Non-pigmented ciliary epithelial cell (primary cell): ENCODE results near the gene ASAP2.
A peak's percentile ranks its signal among the peaks of the same experiment; 100 is the strongest.

Experiments
- DNase-seq: peaks from one replicate; pipeline ENCODE4 v3.0.0-alpha.2; 2010; ENCODE audit warnings: low read depth

Gene ASAP2

GRCh38 chr2:9297807-9298206, 91.2 kb downstream of the ASAP2 start:
- no peak for DNase-seq

- DNase-seq = no peak
Measured at GRCh38 chr2:9298583-9298982, 92.0 kb downstream of the ASAP2 start.

- no peak for DNase-seq
Measured at GRCh38 chr2:9299161-9300100, 92.8 kb downstream of the ASAP2 start.

GRCh38 chr2:9300214-9300613, 93.6 kb downstream of the ASAP2 start:
- DNase-seq = no peak

GRCh38 chr2:9300829-9301453, 94.3 kb downstream of the ASAP2 start:
- no peak for DNase-seq

GRCh38 chr2:9302755-9303154, 96.1 kb downstream of the ASAP2 start:
- DNase-seq = no peak

- DNase-seq = no peak
Measured at GRCh38 chr2:9303528-9304225, 97.1 kb downstream of the ASAP2 start.

- no peak for DNase-seq
Measured at GRCh38 chr2:9306911-9307310, 100.3 kb downstream of the ASAP2 start.

- DNase-seq = no peak
Measured at GRCh38 chr2:9307535-9307934, 100.9 kb downstream of the ASAP2 start.

GRCh38 chr2:9308186-9308955, 101.8 kb downstream of the ASAP2 start:
- DNase-seq = no peak

GRCh38 chr2:9309147-9309546, 102.5 kb downstream of the ASAP2 start:
- DNase-seq = no peak

GRCh38 chr2:9310377-9310776, 103.8 kb downstream of the ASAP2 start:
- peak; percentile 82 for DNase-seq

GRCh38 chr2:9310798-9311197, 104.2 kb downstream of the ASAP2 start:
- no peak for DNase-seq

GRCh38 chr2:9311488-9311887, 104.9 kb downstream of the ASAP2 start:
- DNase-seq = peak; percentile 85

- no peak for DNase-seq
Measured at GRCh38 chr2:9312591-9312990, 106.0 kb downstream of the ASAP2 start.

- no peak for DNase-seq
Measured at GRCh38 chr2:9313443-9313842, 106.8 kb downstream of the ASAP2 start.

GRCh38 chr2:9315280-9315847, 108.8 kb downstream of the ASAP2 start:
- DNase-seq = no peak

- no peak for DNase-seq
Measured at GRCh38 chr2:9317559-9317958, 110.9 kb downstream of the ASAP2 start.

- DNase-seq = no peak
Measured at GRCh38 chr2:9318461-9319337, 112.1 kb downstream of the ASAP2 start.

GRCh38 chr2:9319338-9319715, 112.7 kb downstream of the ASAP2 start:
- DNase-seq = no peak

GRCh38 chr2:9322576-9322975, 116.0 kb downstream of the ASAP2 start:
- no peak for DNase-seq
